AG20443 (cell line): ENCODE results near the gene MGP.
A peak's percentile ranks its signal among the peaks of the same experiment; 100 is the strongest.

Source experiments
- DNase-seq: peaks from one replicate; pipeline ENCODE4 v3.0.0; 2012; ENCODE audit warnings: low spot score, mixed read lengths

Gene MGP

DNA sequence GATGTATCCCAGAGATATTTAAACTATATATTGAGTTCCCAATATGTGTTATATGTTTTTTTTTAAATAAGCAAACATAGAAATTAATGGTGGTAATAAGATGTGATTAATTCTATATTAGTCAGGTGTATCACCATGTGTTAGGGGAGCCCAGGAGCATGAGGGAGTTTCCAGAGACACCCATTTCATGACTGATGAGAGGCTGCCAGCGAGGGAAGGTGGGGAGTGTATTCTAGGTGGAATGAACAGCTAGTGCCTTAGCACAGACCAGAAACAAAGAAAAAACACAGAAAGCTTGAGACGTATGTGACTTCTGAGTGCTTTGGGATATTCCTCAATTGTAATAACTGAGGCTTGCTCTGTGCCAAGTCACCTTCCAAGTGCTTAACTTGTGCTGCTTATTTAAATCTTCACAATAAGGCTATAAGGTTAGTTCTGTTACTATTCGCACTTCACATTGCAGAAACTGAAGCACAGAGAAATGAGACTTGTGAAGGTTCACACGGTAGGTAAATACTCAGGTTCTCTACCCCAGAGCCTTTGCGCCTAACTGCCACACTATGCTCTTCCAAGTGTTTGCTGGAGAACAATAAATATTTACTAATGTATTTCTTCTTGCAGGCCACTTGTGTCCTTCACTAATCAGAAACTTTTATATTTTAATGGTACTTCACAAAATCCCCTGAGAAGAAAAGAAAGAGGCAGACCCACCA lies 17.9 kb upstream of the MGP start:
- no peak for DNase-seq

DNA sequence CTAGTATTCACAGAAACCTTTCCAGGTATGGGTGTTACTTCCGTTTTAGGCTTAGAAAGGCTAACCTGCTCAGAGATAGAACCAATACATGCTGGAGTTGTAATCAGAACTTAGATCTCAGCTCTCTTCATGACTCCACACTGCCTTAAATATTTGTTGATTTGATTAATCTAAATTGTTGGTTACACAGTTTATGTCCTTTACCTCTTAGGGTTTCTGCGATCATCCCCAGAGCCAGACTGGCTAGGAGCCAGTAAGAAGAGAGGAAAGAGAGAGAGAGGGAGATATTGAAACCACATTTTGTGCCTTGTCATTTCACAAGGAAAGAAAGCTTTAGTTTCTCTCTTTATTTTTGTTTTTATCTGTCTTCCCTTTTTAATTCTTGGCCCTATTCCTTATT lies 16.8 kb upstream of the MGP start:
- DNase-seq = no peak

GRCh38 chr12:14901228-14901562 lies 15.5 kb upstream of the MGP start:
- no peak for DNase-seq

DNA sequence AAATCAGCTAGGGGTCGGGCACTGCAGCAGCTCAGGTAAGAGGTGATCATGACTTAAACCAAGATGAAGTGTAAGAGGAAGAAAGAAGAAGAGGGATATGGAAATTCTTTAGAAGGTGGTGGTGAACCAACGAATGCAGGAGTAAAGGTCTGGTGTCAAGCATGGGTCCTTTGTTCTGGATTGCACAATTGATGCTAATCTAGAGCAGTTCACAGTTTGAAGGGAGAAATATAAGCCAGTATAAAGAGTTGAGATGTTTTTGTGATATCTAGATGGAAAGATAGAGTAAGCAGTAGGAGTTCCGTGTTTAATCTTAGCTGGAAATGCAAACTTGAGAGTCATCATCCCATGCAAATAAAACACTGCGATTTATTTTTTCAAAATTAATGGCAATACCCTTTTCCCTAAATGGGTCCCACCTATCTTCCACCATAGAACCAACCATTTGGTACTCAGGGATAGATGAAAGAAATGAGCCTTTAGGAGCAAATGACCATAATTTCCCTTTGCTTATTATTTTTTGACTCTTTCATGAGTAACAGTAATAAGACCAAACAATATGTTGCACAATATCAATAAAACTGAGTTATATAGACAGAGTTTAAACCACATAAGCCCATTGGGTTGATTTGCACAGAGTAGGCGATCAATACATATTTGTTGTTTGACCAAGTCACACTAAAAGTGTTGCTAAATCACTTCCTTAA lies 15.0 kb upstream of the MGP start:
- no peak for DNase-seq

- no peak for DNase-seq
Measured at GRCh38 chr12:14896521-14897169, 11.0 kb upstream of the MGP start.

DNA sequence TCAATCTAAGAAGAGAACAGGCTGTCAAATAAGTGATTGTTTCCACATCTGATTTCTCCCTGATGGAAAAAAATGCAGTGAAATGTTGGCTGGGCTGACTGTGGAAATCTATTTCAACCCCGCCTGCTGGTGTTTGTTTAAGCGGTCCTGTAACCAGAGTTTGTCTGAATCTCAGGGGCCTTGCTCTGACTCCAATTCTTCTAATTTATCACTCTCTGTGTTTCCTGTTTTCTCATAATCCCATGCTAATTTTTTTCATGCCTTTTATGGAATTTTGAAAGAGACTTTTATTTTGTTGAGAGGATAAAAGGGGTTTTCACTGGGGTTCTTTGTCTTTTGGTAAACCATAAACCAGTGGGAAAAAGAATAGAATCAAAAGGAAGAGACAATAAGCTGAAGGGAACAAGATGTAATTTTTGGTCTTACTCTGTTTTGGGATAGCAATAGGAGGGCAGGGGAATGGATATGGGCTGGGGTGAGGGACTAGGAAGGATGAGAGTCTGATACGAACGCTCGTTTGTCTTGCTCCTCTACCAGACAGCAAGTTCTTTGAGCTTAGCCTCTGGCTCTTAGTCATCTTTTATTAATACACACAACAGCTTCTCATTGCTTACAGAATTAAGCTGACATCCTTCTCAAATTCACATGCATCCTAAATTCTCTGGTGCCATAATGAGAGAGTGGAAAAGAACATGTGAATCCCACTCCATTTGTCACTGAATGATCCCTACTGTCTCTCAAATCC lies 8.0 kb upstream of the MGP start:
- no peak for DNase-seq

- no peak for DNase-seq
Measured at GRCh38 chr12:14892726-14893505, 7.3 kb upstream of the MGP start.

GRCh38 chr12:14890701-14891100 lies 5.0 kb upstream of the MGP start:
- no peak for DNase-seq

- DNase-seq = no peak
Measured at GRCh38 chr12:14886271-14886670, 617 bp upstream of the MGP start.

- DNase-seq = peak; percentile 41
Measured at GRCh38 chr12:14884458-14884878, 1.2 kb downstream of the MGP start.

DNA sequence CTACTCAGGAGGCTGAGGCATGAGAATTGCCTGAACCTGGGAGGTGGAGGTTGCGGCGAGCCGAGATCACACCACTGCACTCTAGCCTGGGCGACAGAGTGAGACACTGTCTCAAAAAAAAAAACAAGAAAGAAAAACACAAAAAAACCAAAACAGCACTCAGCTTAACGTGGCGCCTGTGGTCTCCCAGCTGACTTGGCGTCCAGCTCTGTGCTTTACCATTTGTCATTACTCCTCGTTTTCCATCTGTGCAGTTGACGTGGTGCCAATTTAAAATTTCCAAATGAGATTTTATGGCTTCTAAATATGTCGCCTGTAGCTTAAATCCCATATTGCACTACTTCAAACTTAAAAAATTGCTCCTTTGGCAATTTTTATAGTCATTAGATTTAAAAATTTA lies 2.0 kb downstream of the MGP start:
- DNase-seq = no peak

- DNase-seq = no peak
Measured at GRCh38 chr12:14880890-14881453, 4.7 kb downstream of the MGP start.

DNA sequence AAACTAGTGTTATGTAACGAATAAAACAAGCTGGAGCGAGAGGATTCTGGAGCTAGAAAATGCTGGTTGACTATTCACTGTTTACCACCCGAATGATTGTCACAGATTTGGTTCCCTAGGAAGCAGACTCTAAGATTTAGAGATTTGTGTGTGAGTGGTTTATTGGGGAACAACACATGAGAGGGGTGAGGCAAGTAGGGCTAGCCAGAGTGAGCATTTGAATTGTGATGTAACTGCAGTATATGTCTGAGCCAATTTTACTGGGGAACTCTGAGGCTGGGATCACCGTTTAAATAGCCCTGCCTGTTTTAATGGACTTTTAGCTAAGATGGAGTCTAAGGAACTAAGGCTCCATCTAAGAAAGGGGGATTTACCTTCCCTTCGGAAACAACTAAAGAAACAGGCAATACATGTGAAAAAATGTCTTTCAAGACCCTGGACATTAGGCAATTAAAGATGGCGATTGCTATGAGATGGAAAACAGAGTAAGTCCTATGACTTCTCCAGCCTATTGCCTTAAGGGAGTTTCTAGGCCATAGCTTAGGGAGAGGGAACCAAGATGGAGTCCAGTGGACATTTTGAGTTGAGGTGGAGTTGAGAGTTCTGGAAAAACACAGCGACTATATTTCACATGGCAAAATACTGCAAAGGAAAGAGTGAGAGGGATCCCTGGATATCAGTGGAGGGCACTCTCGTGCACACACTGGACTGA lies 6.3 kb downstream of the MGP start:
- no peak for DNase-seq

GRCh38 chr12:14878488-14878887 lies 7.2 kb downstream of the MGP start:
- DNase-seq = no peak

DNA sequence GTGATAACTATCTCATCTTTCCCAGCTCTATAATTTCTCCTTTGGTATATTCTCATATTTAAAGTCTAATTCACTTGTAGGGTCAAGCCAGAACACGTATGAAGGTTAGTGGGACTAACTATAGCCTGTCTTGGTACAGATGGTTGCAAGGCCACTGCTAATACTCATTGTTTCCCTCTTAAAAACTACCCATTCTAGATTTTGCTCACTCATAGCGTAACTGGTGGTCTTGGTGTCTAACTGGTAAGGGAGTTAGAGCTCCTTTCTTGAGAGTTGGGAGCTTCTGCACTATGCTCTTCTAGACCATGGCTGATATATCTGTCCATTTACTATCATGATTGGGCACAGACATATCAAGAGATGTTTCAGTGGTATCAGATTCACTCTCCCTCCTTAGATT lies 8.8 kb downstream of the MGP start:
- no peak for DNase-seq

DNA sequence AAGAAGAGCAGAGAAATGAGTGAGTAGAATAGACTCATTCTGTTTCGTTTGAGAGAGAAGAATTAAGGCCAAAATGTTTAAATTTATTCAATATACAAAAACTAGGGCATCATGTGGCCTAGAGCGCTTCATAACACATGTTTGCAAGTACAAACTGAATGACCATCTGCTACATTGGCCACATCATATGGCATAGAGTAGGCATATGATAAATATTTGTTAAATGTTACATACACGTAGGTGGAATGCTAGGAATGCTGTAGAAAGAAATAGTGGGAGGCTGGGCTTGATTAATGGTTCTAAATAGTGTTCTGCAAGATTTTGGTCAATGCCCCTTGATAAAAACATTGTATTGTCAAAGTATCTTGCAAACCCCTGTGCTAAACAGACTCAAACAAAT lies 10.8 kb downstream of the MGP start:
- no peak for DNase-seq

DNA sequence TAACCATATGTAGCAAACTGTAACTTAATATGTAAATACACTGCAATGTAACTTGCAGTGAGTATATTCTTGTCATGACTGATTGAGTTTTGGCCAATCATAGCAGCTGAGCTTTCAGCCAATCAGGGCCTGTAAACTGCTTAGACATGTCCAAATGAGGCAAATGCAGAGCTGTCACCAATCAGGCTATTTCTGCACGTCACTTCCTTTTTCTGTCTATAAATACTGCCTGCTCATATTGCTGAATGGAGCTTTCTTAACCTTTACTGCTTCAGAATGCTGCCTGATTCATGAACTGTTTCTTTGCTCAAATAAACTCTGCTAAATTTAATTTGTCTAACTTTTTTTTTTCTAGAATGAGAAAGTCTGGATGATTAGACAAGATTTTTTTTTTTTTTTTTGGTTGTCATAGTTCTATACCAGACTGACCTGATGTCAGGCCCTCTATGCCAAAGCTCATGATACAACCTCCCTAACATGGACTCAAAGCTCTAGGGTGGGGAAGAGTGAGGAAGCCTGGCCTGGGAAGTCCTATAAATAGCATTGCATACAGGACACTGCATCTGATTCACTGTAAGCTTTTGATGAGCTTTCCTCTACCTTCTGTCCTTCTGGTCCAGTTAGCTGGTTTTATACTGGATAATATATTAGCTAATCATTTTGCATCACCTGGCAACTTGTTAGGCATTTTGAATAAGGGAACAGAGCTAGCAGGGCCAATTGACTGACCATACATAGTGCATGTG lies 12.0 kb downstream of the MGP start:
- no peak for DNase-seq

GRCh38 chr12:14871886-14872285 lies 13.8 kb downstream of the MGP start:
- no peak for DNase-seq

DNA sequence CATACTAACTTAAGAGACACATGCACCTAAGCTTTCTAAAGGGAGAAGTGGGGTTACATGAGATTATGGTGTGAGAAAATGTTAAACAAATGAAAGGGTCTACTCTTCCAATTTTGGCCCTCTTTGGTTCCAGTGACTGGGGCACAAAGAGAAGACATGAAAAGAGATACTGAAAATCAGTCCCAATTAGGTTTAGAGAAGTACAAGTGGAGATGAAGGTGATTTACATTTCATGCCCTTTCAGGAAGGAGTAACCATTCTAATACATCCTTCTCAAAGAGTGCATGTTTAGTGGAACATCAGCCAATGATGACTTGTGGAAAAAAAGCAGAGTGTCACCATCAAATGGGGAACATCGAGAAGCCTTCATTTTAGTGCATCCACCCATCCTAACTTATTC lies 14.4 kb downstream of the MGP start:
- DNase-seq = no peak

GRCh38 chr12:14868916-14869506 lies 16.6 kb downstream of the MGP start:
- DNase-seq = no peak
